AG10803 (cell line): ENCODE measurements around the gene SLC27A4.
"Not testable (repeated sequence)": the region's sequence is repeated elsewhere in the genome, so short reads cannot be mapped to it uniquely, and the experiment has no call there.

Experiments
- DNase-seq: peaks from one replicate; pipeline ENCODE4 v3.0.0; 2010; ENCODE audit warnings: low read depth
- H3K4me3 ChIP-seq: 2 replicates; pipeline ENCODE4 v1.5.1; 2011; ENCODE audit warnings: mild to moderate bottlenecking, low read length, control low read depth
- TF ChIP-seq, protein P1 (sequence below): conservative IDR thresholded peaks from 2 replicates; pipeline ENCODE4 v1.5.1; 2011; ENCODE audit warnings: mild to moderate bottlenecking, low read length, control low read depth, inconsistent platforms

The SLC27A4 gene

DNA sequence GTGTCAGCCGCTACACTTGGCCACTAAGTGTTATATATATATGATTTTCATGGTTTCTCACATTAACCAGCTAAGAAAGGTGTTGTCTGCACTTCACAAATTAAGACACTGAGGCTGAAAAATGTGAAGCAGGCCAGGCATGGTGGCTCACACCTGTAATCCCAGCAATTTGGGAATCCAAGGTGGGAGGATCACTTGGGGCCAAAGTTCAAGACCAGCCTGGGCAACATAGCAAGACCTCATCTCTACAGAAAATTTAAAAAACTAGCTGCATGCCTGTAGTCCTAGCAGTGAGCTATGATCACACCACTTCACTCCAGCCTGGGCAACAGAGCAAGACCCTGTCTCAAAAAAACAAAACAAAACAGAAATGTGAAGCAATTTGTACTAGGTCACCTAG is 15.9 kb upstream of the SLC27A4 start:
- no peak overlapping the region for H3K4me3 ChIP-seq
- TF ChIP-seq, protein P1, sequence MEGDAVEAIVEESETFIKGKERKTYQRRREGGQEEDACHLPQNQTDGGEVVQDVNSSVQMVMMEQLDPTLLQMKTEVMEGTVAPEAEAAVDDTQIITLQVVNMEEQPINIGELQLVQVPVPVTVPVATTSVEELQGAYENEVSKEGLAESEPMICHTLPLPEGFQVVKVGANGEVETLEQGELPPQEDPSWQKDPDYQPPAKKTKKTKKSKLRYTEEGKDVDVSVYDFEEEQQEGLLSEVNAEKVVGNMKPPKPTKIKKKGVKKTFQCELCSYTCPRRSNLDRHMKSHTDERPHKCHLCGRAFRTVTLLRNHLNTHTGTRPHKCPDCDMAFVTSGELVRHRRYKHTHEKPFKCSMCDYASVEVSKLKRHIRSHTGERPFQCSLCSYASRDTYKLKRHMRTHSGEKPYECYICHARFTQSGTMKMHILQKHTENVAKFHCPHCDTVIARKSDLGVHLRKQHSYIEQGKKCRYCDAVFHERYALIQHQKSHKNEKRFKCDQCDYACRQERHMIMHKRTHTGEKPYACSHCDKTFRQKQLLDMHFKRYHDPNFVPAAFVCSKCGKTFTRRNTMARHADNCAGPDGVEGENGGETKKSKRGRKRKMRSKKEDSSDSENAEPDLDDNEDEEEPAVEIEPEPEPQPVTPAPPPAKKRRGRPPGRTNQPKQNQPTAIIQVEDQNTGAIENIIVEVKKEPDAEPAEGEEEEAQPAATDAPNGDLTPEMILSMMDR: no peak
- DNase-seq: no peak

DNA sequence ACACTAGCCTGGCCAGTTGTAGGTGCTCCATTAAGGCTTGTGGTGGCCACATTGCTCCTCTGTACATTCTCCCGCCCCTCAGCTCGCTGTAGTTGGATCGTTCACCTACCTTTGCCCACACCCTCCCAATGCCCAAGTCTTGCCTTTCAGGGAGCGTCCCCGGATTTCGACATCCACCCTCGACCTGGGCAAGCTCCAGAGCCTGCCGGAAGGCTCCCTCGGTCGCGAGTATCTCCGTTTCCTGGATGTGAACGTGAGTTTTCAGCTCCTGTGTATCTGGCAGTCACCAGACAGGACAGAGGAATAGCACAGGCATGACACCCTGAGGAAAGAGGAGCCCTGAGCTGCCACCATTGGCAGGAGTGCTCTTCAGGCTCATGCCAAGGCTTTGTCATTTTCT is 14.7 kb upstream of the SLC27A4 start:
- TF ChIP-seq, protein P1: no peak
- no peak overlapping the region for H3K4me3 ChIP-seq
- DNase-seq: no peak

DNA sequence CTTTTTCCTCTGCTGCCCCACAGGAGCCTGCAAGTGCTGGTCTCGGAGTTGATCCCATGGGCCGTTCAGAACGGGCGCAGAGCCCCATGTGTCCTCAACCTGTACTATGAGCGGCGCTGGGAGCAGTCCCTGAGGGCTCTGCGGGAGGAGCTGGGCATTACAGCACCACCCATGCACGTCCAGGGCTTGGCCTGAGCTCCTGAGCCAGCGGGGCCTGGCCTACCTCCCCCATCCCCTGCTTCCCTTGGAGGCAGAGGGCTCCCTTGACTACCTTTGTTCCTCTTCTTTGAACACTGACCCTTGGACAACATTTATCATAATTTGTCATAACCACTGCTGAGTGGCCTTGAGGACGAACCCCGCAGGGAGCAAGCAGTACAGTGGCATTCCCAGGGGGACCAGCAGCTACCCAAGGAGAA is 6.9 kb upstream of the SLC27A4 start:
- TF ChIP-seq, protein P1: no peak

DNA sequence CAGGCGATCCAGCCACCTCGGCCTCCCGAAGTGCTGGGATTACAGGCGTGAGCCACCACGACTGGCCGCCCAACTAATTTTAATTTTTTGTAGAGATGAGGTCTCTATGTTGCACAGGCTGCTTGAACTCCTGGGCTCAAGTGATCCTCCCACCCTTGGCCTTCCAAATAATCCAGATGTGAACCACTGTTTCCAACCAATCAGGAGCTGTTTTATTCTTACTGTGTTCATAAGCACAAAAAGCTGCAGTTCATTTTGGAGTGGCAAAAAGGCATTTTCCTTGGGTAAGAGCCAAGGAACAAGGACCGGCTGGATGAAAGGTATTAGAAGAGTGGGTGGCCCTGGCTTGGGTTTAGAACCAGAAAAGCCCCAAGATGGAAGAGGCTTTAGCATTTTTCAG is 5.2 kb upstream of the SLC27A4 start:
- TF ChIP-seq, protein P1: no peak
- no peak overlapping the region for H3K4me3 ChIP-seq
- no peak for DNase-seq

More for the DNA sequence above, 6.9 kb upstream of the SLC27A4 start:
- no peak overlapping the region for H3K4me3 ChIP-seq
- no peak for DNase-seq

DNA sequence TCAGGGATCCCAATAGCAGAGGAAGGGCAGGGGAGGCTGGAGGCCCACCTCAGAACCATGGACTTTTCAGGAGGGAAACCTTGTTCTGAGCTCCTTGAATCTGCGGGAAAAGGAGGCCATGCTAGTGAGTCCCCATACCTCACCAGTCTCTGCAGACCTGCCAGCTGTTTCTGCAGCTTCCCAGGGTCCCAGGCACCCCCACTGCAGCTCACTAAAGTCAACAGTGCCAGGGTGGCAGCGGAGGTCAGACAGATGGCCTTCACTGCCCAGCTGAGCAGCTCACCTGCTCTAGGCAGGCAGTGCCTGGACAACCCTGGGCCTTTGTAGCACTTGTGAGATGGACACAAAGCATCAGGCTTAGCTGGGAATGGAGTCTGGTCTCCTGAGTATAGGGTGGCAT is 4.4 kb upstream of the SLC27A4 start:
- no peak for DNase-seq
- H3K4me3 ChIP-seq: no peak overlapping the region
- TF ChIP-seq, protein P1: no peak

DNA sequence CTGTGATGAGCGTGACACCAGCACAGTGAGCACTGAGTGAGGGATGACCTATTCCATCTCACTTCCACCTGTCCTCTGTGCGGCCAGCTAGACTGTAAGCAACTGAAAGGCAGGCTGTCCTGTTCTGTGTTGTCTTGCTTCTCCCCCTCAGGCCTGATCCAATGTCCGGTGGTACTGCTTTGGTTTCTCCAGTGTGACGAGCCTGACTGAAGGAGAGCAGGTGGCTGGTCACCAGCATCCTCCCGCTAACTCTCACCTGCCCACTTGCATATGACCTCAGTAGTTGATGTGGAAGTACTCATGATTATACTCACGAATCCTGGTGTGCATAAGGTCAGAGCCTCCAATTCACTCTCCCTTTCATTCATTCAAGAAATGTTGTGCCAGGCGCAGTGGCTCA is 2.4 kb upstream of the SLC27A4 start:
- H3K4me3 ChIP-seq: no peak overlapping the region
- TF ChIP-seq, protein P1: no peak
- no peak for DNase-seq

DNA sequence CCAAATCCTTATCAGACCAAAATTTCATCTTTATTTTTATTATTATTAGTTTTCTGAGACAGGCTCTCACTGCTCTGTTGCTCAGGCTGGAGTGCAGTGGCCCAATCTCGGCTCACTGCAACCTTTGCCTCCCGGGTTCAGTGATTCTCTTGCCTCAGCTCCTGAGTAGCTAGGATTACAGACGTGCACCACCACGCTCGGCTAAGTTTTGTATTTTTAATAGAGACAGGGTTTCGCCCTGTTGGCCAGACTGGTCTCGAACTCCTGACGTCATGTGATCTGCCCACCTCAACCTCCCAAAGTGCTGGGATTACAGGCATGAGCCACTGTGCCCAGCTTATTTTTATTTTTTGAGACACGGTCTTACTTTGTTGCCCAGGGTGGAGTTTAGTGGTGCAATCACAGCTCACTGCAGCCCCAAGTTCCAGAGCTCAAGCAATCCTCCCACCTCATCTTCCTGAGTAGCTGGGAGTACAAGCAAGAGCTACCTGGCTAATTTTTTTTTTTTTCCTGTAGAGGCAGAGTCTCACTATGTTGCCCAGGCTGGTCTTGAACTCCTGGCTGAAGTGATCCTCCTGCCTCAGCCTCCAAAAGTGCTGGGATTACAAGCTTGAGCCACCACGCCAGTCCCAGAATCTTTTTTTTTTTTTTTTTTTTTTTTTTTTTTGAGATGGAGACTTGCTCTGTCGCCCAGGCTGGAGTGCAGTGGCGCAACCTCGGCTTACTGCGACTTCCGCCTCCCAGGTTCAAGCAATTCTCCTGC is 1.3 kb upstream of the SLC27A4 start:
- not testable (repeated sequence) for DNase-seq, H3K4me3 ChIP-seq
